A673 (cell line): ENCODE results near the gene PEX11G. TPM values are rescaled to one million over a fixed set of nuclear protein-coding genes. Genes with fewer than 3 reads are reported as not detected.

Experiments
- BruUV-seq: library from RNA; stranded (reverse); fragments of 400-500 nt; replicated peaks from 2 replicates; lab custom pipeline; 2021; lab: Mats Ljungman, UMichigan
- CTCF ChIA-PET: fragments of 300-600 bp; sonication (Branson Sonifier 250); formaldehyde crosslinking; loops from one replicate; lab custom pipeline; 2022; ENCODE audit warnings: antibody characterized with exemption; lab: Charles Lee
- POLR2A ChIA-PET: fragments of 300-600 bp; sonication (Branson Sonifier 250); formaldehyde crosslinking; loops from one replicate; lab custom pipeline; 2022; ENCODE audit warnings: antibody characterized with exemption; ENCODE audit not compliant: low non-redundant PET; lab: Charles Lee
- DNase-seq: peaks from one replicate; pipeline ENCODE4 v3.0.0-alpha.2; 2015; ENCODE audit warnings: low spot score
- H3K27ac ChIP-seq: fragments of 200-600 bp; sonication (generic); 2 replicates; pipeline ENCODE4 v1.5.1; 2016; ENCODE audit warnings: mixed run types, low read depth, mild to moderate bottlenecking, mixed read lengths, antibody characterized with exemption, low read length; ENCODE audit not compliant: poor library complexity, severe bottlenecking
- H3K27me3 ChIP-seq: fragments of 200-600 bp; sonication (generic); replicated peaks from 2 replicates; pipeline ENCODE4 v1.6.1; 2017; ENCODE audit warnings: mixed run types, low read depth, mild to moderate bottlenecking, mixed read lengths, antibody characterized with exemption, low read length; ENCODE audit not compliant: insufficient read depth, poor library complexity
- H3K36me3 ChIP-seq: fragments of 200-600 bp; sonication (generic); 2 replicates; pipeline ENCODE4 v1.6.1; 2016; ENCODE audit warnings: mixed run types, mild to moderate bottlenecking, mixed read lengths, antibody characterized with exemption, low read length; ENCODE audit not compliant: insufficient read depth, poor library complexity, severe bottlenecking
- H3K4me1 ChIP-seq: fragments of 200-600 bp; sonication (generic); 2 replicates; pipeline ENCODE4 v1.6.1; 2017; ENCODE audit warnings: mixed run types, mild to moderate bottlenecking, mixed read lengths, antibody characterized with exemption, low read length; ENCODE audit not compliant: insufficient read depth, poor library complexity, severe bottlenecking
- H3K4me3 ChIP-seq: fragments of 200-600 bp; sonication (generic); 2 replicates; pipeline ENCODE4 v1.5.1; 2016; ENCODE audit warnings: low read depth, mixed run types, mild to moderate bottlenecking, mixed read lengths, low read length; ENCODE audit not compliant: poor library complexity, severe bottlenecking
- H3K9me3 ChIP-seq: fragments of 200-600 bp; sonication (generic); 2 replicates; pipeline ENCODE4 v1.6.1; 2016; ENCODE audit warnings: mixed run types, low read depth, mild to moderate bottlenecking, mixed read lengths, antibody characterized with exemption, low read length; ENCODE audit not compliant: poor library complexity, severe bottlenecking
- EZH2 ChIP-seq: fragments of 200-600 bp; sonication (generic); IDR thresholded peaks from 2 replicates; pipeline ENCODE4 v1.6.1; 2017; ENCODE audit warnings: borderline replicate concordance, low read depth, mild to moderate bottlenecking, mixed read lengths, antibody characterized with exemption, low read length; ENCODE audit not compliant: poor library complexity, severe bottlenecking
- intact Hi-C: fragments of 100-400 bp; cut with micrococcal nuclease; formaldehyde crosslinking; loops from one replicate; pipeline ENCODE4 v1.10.0; 2022; ENCODE audit not compliant: unreplicated experiment
- total RNA-seq: library from RNA; stranded (reverse); gene quantifications from 2 replicates; pipeline ENCODE4 v1.2.3, GENCODE V29; 2021
- TF ChIP-seq, protein P1 (sequence below): fragments of 300-800, 200-600 bp; sonication (generic); conservative IDR thresholded peaks from 2 replicates; pipeline ENCODE4 v1.5.1; 2017; ENCODE audit warnings: low read depth, mild to moderate bottlenecking, antibody characterized with exemption, low read length, moderate library complexity, mixed read lengths

PEX11G gene
- total RNA-seq, 1 experiment from 2014 or later: 1.1 TPM

DNA sequence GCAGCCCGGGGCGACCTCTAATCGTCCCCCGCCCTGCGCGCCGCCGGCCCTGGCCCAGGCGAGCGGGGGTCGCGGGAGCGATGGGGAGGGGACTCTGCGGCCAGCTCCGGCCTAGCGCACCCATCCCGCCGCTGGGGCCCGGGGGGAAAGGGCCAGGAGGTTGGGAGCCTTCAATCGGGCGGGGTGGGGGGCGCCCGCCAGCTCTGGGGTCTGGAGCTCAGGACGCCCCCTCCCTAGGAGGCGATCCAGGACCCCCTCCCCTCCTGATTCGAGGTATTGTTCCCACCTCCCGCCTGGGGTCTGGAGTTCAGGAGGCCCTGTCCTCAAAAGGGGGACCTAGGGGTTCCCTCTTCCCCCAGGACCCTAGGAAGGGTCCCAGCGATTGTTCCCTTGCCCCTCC lies 27.5 kb upstream of the PEX11G start:
- Histone ChIP-seq H3K27ac (peak overlapping the region; percentile 86), H3K4me3 (peak overlapping the region; percentile 79), H3K36me3 (no peaks in the 10 kb centered on the region), H3K9me3 (no peaks in the 10 kb centered on the region), H3K27me3 (no peaks in the 10 kb centered on the region), H3K4me1 (no peaks in the 10 kb centered on the region)
- no peak for TF ChIP-seq EZH2
- TF ChIP-seq, protein P1, sequence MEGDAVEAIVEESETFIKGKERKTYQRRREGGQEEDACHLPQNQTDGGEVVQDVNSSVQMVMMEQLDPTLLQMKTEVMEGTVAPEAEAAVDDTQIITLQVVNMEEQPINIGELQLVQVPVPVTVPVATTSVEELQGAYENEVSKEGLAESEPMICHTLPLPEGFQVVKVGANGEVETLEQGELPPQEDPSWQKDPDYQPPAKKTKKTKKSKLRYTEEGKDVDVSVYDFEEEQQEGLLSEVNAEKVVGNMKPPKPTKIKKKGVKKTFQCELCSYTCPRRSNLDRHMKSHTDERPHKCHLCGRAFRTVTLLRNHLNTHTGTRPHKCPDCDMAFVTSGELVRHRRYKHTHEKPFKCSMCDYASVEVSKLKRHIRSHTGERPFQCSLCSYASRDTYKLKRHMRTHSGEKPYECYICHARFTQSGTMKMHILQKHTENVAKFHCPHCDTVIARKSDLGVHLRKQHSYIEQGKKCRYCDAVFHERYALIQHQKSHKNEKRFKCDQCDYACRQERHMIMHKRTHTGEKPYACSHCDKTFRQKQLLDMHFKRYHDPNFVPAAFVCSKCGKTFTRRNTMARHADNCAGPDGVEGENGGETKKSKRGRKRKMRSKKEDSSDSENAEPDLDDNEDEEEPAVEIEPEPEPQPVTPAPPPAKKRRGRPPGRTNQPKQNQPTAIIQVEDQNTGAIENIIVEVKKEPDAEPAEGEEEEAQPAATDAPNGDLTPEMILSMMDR: no peak
- ChIA-PET CTCF (no interaction called here), POLR2A (interaction anchor here (0.5 kb wide), 1 partner anchor 259 kb away, joined by 3 read pairs; no protein-coding TSS in a partner anchor)
- BruUV-seq: no TSS peak
- intact Hi-C loops: no loop called here
- DNase-seq: no peak

DNA sequence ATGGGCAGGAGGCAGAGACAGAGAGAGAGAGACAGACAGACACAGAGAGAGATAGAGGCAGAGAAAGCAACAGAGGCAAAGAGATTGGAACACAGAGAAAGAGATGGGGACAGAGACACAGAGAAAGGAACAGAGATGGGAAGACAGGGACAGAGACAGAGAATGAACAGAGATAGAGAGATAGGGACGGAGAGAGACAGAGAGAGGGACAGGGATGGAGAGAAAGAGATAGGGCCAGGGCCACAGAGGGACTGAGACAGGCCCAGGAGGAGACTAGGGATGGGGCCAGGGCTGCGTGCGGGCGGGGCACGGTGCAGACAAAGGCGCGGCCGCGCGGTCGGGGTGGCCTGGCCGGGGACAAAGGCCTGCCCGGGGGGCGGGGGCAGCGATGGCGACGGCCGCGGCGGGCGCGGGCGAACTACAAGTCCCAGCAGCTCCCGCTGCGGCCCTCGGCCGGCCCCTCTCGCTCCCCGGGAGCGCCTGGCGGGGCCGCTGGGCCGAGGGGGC lies 26.9 kb upstream of the PEX11G start, which contains the start of gene ZNF358:
TSS of gene ZNF358 (plus strand) at position 459 of the 507 bp plus-strand sequence. CDS start 3,140 bp downstream, outside the sequence.
- H3K27ac ChIP-seq: peak within 1 kb of the TSS; percentile 86
- DNase-seq: peak; percentile 71
- H3K9me3 ChIP-seq: no peaks in the 10 kb centered on the region
- no TSS peak for BruUV-seq
- peak within 1 kb of the TSS; percentile 79 for H3K4me3 ChIP-seq
- POLR2A ChIA-PET: interaction anchor here (0.5 kb wide), 1 partner anchor 259 kb away, joined by 3 read pairs; no protein-coding TSS in a partner anchor
- no peaks in the 10 kb centered on the region for H3K36me3 ChIP-seq
- CTCF ChIA-PET: interaction anchor here (0.6 kb wide), 1 partner anchor 22 kb away, joined by 4 read pairs; no protein-coding TSS in a partner anchor
- intact Hi-C loops: no loop called here
- H3K27me3 ChIP-seq: no peaks in the 10 kb centered on the region
- TF ChIP-seq EZH2: no peak
- TF ChIP-seq, protein P1: no peak
- no peaks in the 10 kb centered on the region for H3K4me1 ChIP-seq

DNA sequence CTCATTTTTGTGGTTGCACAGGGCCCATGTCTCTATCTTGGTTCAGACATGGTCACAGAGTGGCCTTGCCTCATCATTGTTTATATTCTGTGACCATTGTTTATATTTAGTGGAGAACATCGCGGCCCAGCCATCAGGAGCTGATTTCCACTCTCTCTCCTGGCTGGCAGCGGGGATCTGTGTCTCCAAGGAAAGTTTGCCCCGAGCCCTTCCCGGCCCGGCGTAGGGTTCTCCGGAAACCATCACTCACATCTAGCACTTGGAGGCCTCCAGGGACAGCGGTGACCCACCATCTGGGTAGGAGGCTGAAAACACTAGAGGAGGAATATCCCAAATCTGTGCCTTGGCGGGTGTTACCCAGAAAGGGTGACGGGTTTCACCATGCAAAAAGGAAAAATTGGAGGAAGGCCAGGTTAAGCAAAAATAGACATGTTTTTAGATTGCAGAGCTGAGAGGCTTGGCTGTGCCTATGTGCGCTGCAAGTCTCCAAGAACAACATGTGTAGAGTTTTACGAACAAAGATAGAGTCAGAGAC lies 26.3 kb upstream of the PEX11G start:
- CTCF ChIA-PET: interaction anchor here (0.6 kb wide), 1 partner anchor 21 kb away, joined by 4 read pairs; no protein-coding TSS in a partner anchor
- TF ChIP-seq EZH2: no peak
- TF ChIP-seq, protein P1: no peak
- no peak for DNase-seq
- POLR2A ChIA-PET: no interaction called here
- peak overlapping the region; percentile 79 for H3K27ac ChIP-seq
- H3K4me1 ChIP-seq: no peaks in the 10 kb centered on the region
- TSS peak; percentile 97 for BruUV-seq
- H3K36me3 ChIP-seq: no peaks in the 10 kb centered on the region
- no peaks in the 10 kb centered on the region for H3K9me3 ChIP-seq
- peak overlapping the region; percentile 48 for H3K4me3 ChIP-seq
- intact Hi-C loops: no loop called here
- H3K27me3 ChIP-seq: no peaks in the 10 kb centered on the region
